ENCODE data around the gene IGF2BP3.
"Not testable (repeated sequence)": the region's sequence is repeated elsewhere in the genome, so short reads cannot be mapped to it uniquely, and the experiment has no call there.

IGF2BP3 gene

DNA sequence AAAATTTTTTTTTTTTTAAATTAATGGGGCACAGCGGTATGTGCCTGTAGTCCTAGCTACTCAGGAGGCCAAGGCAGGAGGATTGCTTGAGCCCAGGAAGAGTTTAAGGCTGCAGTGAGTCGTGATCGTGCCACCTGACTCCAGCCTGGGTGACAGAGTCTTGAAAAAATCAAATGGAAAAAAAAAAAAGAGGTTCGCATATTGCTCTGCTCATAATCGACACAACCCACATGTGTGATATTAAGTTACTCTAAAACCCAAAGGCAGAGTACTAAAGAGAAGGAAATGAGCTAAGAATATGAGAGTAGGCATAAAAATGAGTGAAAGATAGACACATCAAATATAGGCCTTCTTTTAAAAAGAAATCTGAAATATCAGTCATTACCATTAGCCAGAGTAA is 66.3 kb downstream of the IGF2BP3 start:
- Histone ChIP-seq H3K4me1 (ENCODE audit: insufficient read depth, low read length) (no peaks in the 10 kb centered on the region), H3K4me3 (ENCODE audit: low read length) (no peak overlapping the region), H3K9me3 (ENCODE audit: low read length) (peaks cover 9% of the 10 kb centered on the region), H3K27me3 (ENCODE audit: insufficient read depth, low read length) (no peaks in the 10 kb centered on the region), H3K36me3 (ENCODE audit: insufficient read depth, low read length) (peaks cover 75% of the 10 kb centered on the region), H2AFZ (ENCODE audit: low read depth, low read length) (no peak overlapping the region)

DNA sequence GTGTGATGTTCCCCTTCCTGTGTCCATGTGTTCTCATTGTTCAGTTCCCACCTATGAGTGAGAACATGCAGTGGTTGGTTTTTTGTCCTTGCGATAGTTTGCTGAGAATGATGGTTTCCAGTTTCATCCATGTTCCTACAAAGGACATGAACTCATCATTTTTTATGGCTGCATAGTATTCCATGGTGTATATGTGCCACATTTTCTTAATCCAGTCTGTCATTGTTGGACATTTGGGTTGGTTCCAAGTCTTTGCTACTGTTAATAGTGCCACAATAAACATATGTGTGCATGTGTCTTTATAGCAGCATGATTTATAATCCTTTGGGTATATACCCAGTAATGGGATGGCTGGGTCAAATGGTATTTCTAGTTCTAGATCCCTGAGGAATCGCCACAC is 72.2 kb downstream of the IGF2BP3 start:
- H3K36me3 ChIP-seq (ENCODE audit: insufficient read depth, low read length), result peaks cover 60% of the 10 kb centered on the region

DNA sequence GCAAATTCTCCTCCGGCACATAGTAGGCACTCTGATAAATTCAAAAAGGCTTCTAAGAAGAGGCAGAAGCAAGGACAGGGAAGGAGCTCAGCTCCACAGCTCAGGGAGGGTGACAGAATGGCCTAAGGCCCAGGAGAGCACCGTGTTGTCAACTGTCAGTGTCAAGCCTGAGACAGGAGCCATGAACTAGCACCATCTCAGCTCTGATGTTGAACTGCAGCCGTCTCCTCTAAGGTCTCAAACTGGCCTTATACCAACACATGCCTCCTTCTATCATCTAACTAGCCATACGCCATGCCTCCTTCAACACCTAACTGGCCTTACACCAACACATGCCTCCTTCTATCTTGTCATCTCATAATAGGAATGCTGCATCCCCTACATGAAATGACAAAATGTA is 73.0 kb downstream of the IGF2BP3 start:
- Histone ChIP-seq H3K27me3 (ENCODE audit: insufficient read depth, low read length) (no peaks in the 10 kb centered on the region), H3K36me3 (ENCODE audit: insufficient read depth, low read length) (peaks cover 56% of the 10 kb centered on the region), H2AFZ (ENCODE audit: low read depth, low read length) (no peak overlapping the region), H3K4me1 (ENCODE audit: insufficient read depth, low read length) (no peaks in the 10 kb centered on the region), H3K9me3 (ENCODE audit: low read length) (no peaks in the 10 kb centered on the region), H3K4me3 (ENCODE audit: low read length) (no peak overlapping the region)

More for the DNA sequence above, 72.2 kb downstream of the IGF2BP3 start:
- not testable (repeated sequence) for H3K4me3 ChIP-seq (ENCODE audit: low read length); H2AFZ ChIP-seq (ENCODE audit: low read depth, low read length); H3K4me1 ChIP-seq (ENCODE audit: insufficient read depth, low read length); H3K27me3 ChIP-seq (ENCODE audit: insufficient read depth, low read length); H3K9me3 ChIP-seq (ENCODE audit: low read length)

DNA sequence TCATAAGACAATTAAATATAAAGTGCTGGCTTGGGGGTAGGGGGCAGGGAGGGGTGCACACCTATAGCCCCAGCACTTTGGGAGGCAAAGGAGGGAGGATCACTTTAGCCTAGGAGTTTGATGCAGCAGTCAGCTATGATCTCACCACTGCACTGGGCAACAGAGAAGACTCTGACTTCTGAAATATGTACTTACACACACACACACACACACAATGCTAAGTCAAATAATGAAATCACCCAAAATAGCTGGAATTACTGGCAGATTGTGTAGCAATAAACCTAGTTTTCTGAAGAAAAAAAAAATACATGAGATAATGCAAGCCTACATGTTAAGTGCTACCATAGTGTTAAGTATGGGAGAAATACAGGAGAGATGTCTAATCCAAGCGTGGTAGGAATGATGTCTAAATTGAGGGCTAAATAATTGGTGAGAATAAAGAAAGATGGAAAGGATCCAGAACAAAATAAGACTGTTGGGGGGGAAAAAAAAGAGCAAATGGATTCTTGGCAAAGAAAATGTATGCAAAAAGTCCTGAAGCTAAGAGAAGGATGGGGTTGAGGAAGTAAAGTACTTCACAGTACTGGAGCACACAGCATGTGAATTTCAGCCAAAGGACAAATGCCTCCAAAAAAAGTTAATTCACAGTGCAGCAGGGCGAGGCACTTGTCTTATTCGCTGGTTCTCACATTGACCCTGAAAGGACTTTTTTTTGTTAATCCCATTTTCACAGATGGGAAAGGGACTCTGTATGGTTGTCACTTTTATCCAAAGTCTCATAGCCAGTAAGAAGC is 73.9 kb downstream of the IGF2BP3 start:
- Histone ChIP-seq H3K4me3 (ENCODE audit: low read length) (no peak overlapping the region), H3K36me3 (ENCODE audit: insufficient read depth, low read length) (peaks cover 48% of the 10 kb centered on the region), H3K4me1 (ENCODE audit: insufficient read depth, low read length) (no peaks in the 10 kb centered on the region), H3K27me3 (ENCODE audit: insufficient read depth, low read length) (no peaks in the 10 kb centered on the region), H3K9me3 (ENCODE audit: low read length) (no peaks in the 10 kb centered on the region), H2AFZ (ENCODE audit: low read depth, low read length) (no peak overlapping the region)

DNA sequence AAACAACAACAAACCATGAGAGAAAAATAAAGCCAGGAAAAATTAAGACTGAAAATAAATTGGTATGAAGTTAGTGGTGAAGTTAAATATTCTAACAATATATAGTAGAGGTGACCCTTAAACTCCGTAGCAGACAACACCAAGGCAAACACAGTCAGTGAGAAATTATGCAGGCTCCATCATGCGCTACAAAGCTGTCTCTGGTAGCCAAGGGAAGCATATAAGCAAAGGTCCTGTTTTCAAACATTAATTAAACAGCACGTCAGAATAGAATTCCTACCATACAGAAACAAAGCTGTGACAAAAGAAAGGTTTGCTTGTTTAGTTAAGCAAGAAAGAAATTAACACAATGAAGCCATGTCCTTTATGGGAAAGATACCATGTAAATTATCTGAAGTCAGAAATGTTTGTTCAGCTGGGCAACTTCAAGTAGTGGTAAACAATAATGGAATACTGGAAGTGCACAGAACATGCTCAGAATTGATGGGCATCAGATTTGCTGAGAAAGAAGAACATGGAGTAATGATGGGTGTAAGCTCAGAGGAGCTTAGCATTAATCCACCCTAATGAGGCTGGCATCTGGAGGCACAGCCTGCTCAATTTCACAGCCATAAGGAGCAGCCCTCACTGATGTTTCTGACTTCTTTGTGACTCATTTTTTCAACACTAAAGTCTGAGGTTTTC is 75.7 kb downstream of the IGF2BP3 start:
- Histone ChIP-seq H3K4me3 (ENCODE audit: low read length) (no peak overlapping the region), H3K36me3 (ENCODE audit: insufficient read depth, low read length) (peaks cover 43% of the 10 kb centered on the region), H3K4me1 (ENCODE audit: insufficient read depth, low read length) (no peaks in the 10 kb centered on the region), H3K9me3 (ENCODE audit: low read length) (no peaks in the 10 kb centered on the region), H3K27me3 (ENCODE audit: insufficient read depth, low read length) (no peaks in the 10 kb centered on the region), H2AFZ (ENCODE audit: low read depth, low read length) (no peak overlapping the region)

DNA sequence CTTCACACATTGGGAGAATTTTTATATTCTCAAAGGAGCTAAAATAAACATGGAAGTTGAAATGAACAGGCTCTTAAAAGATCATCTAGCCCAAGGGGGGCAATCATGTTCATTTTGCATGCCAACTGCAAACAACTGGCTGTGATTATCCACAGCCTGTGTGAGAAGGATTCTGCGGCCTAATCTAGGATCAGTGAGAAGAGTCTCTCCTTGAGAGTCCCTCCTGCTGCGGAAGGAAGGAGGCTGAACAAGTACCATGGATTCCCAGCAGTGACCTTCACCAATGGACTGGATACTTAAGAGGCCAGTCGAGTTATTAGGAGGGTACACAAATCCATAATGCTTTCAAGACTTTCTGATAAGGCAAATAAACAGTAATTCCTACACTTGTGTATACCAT is 76.7 kb downstream of the IGF2BP3 start:
- no peaks in the 10 kb centered on the region for H3K27me3 ChIP-seq (ENCODE audit: insufficient read depth, low read length)
- peaks cover 46% of the 10 kb centered on the region for H3K36me3 ChIP-seq (ENCODE audit: insufficient read depth, low read length)

DNA sequence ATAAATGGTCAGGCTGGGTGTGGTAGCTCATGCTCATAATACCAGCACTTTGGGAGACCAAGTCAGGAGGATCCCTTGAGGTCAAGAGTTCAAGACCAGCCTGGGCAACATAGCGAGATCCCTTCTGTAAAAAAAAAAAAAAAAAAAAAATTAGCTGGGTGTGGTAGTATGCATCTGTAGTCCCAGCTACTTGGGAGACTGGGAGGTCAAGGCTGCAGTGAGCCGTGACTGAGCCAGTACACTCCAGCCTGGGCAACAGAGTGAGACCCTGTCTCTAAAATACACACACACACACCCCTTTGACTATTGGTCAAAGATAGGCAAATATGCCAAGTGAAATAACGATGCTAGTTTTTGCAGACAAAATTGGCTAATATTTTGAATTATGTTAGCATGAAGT is 80.6 kb downstream of the IGF2BP3 start:
- Histone ChIP-seq H2AFZ (ENCODE audit: low read depth, low read length) (no peak overlapping the region), H3K4me1 (ENCODE audit: insufficient read depth, low read length) (no peaks in the 10 kb centered on the region), H3K27me3 (ENCODE audit: insufficient read depth, low read length) (no peaks in the 10 kb centered on the region), H3K36me3 (ENCODE audit: insufficient read depth, low read length) (peaks cover 49% of the 10 kb centered on the region), H3K9me3 (ENCODE audit: low read length) (no peaks in the 10 kb centered on the region), H3K4me3 (ENCODE audit: low read length) (no peak overlapping the region)

More for the DNA sequence above, 76.7 kb downstream of the IGF2BP3 start:
- H3K4me3 ChIP-seq (ENCODE audit: low read length), result no peak overlapping the region
- H3K4me1 ChIP-seq (ENCODE audit: insufficient read depth, low read length), result no peaks in the 10 kb centered on the region
- H2AFZ ChIP-seq (ENCODE audit: low read depth, low read length), result no peak overlapping the region
- H3K9me3 ChIP-seq (ENCODE audit: low read length), result no peaks in the 10 kb centered on the region

DNA sequence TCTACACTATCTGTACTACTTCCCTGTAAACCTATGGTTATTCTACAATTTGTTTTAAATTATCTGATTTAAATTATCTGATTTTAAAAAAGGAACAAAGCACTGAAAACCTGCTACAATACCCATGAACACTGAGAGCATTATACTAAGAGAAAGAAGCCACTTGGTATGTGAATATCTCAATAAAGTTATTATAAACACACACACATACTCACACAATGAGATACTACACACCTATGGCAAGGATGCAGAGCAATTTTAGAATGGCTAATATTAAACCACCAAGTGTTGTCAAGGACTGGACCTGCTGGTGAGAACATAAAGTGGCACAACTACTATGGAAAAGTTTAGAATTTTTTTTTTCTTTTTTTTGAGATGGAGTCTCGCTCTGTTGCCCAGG is 82.7 kb downstream of the IGF2BP3 start:
- Histone ChIP-seq H3K4me3 (ENCODE audit: low read length) (no peak overlapping the region), H3K36me3 (ENCODE audit: insufficient read depth, low read length) (peaks cover 41% of the 10 kb centered on the region)

DNA sequence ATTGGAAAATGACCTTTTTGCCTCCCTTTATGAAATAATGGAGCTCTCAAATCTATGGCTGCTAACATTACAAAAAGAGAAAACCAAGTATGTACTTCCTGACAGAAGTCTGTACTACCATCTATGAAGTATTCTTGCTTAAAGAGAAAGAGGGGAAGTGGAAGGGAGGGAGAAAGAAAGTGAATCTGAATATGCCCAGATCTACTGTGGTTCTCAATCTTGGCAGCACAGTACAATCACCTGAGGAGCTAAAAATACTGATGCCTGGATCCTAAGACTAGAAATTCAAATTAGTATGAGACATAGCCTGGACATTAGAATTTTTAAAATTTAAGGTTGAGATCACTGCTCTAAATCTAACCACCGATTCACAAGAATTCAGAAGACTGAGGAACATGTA is 85.2 kb downstream of the IGF2BP3 start:
- Histone ChIP-seq H3K4me1 (ENCODE audit: insufficient read depth, low read length) (no peaks in the 10 kb centered on the region), H3K36me3 (ENCODE audit: insufficient read depth, low read length) (peaks cover 41% of the 10 kb centered on the region), H2AFZ (ENCODE audit: low read depth, low read length) (no peak overlapping the region), H3K9me3 (ENCODE audit: low read length) (no peaks in the 10 kb centered on the region), H3K27me3 (ENCODE audit: insufficient read depth, low read length) (no peaks in the 10 kb centered on the region), H3K4me3 (ENCODE audit: low read length) (no peak overlapping the region)

More for the DNA sequence above, 82.7 kb downstream of the IGF2BP3 start:
- no peaks in the 10 kb centered on the region for H3K27me3 ChIP-seq (ENCODE audit: insufficient read depth, low read length)
- H2AFZ ChIP-seq (ENCODE audit: low read depth, low read length), result no peak overlapping the region
- H3K4me1 ChIP-seq (ENCODE audit: insufficient read depth, low read length), result no peaks in the 10 kb centered on the region
- no peaks in the 10 kb centered on the region for H3K9me3 ChIP-seq (ENCODE audit: low read length)

DNA sequence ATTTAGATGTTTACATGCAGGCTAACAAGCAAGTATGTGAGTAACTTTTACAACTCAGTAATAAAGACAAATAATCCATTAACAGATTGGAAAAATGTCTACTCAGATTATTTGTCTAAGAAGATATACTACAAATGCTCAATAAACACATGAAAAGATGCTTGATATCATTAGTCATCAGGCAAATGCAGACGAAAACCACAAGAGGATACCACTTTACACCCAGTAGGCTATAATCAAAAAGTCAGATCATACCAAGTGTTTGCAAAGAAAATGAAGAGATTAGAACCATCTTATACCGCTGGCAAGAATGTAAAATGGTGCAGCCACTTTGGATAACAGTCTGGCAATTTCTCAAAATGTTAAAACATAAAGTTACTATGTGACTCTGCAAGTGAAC is 87.1 kb downstream of the IGF2BP3 start:
- no peak overlapping the region for H2AFZ ChIP-seq (ENCODE audit: low read depth, low read length)
- no peaks in the 10 kb centered on the region for H3K27me3 ChIP-seq (ENCODE audit: insufficient read depth, low read length)
- H3K4me3 ChIP-seq (ENCODE audit: low read length), result no peak overlapping the region
- no peaks in the 10 kb centered on the region for H3K9me3 ChIP-seq (ENCODE audit: low read length)
- H3K36me3 ChIP-seq (ENCODE audit: insufficient read depth, low read length), result peaks cover 35% of the 10 kb centered on the region
- H3K4me1 ChIP-seq (ENCODE audit: insufficient read depth, low read length), result no peaks in the 10 kb centered on the region

DNA sequence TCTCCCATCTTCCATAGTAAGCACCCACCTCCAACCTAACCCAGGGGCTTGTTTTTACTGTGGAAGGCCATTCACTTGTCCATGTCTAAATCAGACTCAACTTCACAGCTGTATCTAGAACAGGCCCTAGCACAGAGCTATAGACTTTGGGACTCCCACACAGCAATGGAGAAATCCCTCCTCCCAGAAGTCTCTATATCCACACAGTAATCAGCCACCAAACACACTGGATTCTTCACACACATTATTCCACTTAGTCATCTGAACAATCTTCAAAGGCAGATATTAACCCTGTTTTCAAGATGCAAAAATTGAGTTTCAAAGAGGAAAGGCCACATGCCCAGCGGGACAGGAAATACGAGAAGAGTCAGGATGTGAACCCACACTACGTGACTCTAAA is 89.3 kb downstream of the IGF2BP3 start:
- H3K36me3 ChIP-seq (ENCODE audit: insufficient read depth, low read length), result peaks cover 27% of the 10 kb centered on the region
- H2AFZ ChIP-seq (ENCODE audit: low read depth, low read length), result no peak overlapping the region
- no peaks in the 10 kb centered on the region for H3K27me3 ChIP-seq (ENCODE audit: insufficient read depth, low read length)
- no peaks in the 10 kb centered on the region for H3K9me3 ChIP-seq (ENCODE audit: low read length)
- no peak overlapping the region for H3K4me3 ChIP-seq (ENCODE audit: low read length)
- H3K4me1 ChIP-seq (ENCODE audit: insufficient read depth, low read length), result no peaks in the 10 kb centered on the region

DNA sequence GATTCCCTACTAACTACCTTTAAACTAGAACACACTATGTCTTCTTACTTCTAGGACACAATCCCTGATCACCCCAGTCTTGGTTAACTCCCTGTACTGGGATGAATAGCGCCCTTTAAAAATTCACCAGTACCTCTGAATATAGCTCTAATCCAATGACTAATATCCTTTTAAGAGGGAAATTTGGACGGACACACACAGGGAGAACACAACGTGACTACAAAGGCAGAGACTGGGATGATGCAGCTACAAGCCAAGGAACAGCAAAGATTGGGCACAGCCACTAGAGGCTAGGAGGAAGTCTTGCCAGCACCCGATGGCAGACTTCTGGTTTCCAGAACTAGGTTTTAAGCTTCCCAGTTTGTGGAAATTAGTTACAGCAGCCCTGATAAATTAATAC is 89.7 kb downstream of the IGF2BP3 start:
- Histone ChIP-seq H3K4me3 (ENCODE audit: low read length) (no peak overlapping the region), H3K36me3 (ENCODE audit: insufficient read depth, low read length) (peaks cover 27% of the 10 kb centered on the region), H3K4me1 (ENCODE audit: insufficient read depth, low read length) (no peaks in the 10 kb centered on the region), H3K27me3 (ENCODE audit: insufficient read depth, low read length) (no peaks in the 10 kb centered on the region), H2AFZ (ENCODE audit: low read depth, low read length) (no peak overlapping the region), H3K9me3 (ENCODE audit: low read length) (no peaks in the 10 kb centered on the region)

DNA sequence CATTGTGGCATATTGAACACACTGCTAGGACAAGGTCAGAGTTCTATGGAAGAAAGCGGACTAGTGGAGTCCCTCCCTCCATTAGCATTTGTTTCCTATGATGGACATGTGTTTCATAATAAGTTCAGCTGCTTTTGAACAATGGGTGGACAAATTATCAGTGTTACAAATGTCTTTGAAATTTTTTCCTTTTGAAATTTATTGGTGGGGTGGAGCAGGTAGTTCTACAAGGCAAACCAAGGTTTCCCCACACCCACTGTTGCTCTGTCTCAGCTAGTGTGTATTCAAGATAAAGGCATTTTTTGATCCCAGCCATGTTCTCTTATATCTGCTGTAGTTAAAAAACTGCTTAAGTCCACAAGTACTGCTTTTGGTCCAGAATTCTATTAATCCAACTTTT is 91.3 kb downstream of the IGF2BP3 start:
- Histone ChIP-seq H3K4me1 (ENCODE audit: insufficient read depth, low read length) (no peaks in the 10 kb centered on the region), H3K4me3 (ENCODE audit: low read length) (no peak overlapping the region), H3K36me3 (ENCODE audit: insufficient read depth, low read length) (peaks cover 20% of the 10 kb centered on the region), H3K27me3 (ENCODE audit: insufficient read depth, low read length) (no peaks in the 10 kb centered on the region), H3K9me3 (ENCODE audit: low read length) (no peaks in the 10 kb centered on the region), H2AFZ (ENCODE audit: low read depth, low read length) (no peak overlapping the region)
